HG03045 (cell line): ENCODE data around the gene GGA2.
"Not testable (repeated sequence)": the region's sequence is repeated elsewhere in the genome, so short reads cannot be mapped to it uniquely, and the experiment has no call there.

Experiments
- ATAC-seq: cut with Tn5 transposase; IDR thresholded peaks from one replicate; pipeline ENCODE4 v1.9.1; 2021; ENCODE audit warnings: mild to moderate bottlenecking, moderate library complexity; ENCODE audit not compliant: unreplicated experiment

The GGA2 gene, protein sequence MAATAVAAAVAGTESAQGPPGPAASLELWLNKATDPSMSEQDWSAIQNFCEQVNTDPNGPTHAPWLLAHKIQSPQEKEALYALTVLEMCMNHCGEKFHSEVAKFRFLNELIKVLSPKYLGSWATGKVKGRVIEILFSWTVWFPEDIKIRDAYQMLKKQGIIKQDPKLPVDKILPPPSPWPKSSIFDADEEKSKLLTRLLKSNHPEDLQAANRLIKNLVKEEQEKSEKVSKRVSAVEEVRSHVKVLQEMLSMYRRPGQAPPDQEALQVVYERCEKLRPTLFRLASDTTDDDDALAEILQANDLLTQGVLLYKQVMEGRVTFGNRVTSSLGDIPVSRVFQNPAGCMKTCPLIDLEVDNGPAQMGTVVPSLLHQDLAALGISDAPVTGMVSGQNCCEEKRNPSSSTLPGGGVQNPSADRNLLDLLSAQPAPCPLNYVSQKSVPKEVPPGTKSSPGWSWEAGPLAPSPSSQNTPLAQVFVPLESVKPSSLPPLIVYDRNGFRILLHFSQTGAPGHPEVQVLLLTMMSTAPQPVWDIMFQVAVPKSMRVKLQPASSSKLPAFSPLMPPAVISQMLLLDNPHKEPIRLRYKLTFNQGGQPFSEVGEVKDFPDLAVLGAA

DNA sequence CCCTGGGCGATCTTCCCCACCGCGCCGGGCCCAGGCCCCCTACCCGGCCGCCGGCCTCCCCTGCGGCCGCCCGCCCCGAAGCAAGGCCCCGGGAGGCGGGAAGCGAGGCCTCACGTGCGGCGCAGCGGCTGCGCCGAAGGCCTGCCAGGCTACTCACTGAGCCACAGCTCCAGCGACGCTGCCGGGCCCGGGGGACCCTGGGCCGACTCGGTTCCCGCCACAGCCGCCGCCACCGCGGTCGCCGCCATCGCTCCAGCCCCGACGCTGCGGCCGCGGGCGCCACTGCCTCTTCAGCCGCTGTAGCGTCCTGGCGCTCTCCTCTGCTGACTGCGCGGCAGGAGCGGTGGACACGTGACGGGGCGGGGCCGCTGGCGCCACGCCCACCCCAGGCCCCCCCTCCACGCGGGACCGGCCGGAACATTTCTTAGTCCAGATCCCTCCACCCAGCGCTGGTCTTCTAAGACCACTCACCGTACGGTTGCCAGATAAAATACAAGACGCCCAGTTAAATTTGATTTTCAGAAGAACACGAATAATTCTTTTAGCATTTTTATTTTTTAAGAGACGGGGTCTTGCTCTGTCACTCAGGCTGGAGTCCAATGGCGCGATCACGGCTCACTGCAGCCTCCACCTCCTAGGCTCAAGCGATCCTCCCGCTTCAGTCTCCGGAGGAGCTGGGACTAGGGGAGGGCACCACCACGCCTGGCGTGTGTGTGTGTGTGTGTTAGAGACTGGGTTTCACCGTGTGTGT, at the start of gene GGA2:
Gene GGA2, minus strand, starts transcription at position 331 of the 751 bp plus-strand sequence. Its CDS starts 83 bp downstream, at position 248.
- peak; percentile 75 for ATAC-seq

DNA sequence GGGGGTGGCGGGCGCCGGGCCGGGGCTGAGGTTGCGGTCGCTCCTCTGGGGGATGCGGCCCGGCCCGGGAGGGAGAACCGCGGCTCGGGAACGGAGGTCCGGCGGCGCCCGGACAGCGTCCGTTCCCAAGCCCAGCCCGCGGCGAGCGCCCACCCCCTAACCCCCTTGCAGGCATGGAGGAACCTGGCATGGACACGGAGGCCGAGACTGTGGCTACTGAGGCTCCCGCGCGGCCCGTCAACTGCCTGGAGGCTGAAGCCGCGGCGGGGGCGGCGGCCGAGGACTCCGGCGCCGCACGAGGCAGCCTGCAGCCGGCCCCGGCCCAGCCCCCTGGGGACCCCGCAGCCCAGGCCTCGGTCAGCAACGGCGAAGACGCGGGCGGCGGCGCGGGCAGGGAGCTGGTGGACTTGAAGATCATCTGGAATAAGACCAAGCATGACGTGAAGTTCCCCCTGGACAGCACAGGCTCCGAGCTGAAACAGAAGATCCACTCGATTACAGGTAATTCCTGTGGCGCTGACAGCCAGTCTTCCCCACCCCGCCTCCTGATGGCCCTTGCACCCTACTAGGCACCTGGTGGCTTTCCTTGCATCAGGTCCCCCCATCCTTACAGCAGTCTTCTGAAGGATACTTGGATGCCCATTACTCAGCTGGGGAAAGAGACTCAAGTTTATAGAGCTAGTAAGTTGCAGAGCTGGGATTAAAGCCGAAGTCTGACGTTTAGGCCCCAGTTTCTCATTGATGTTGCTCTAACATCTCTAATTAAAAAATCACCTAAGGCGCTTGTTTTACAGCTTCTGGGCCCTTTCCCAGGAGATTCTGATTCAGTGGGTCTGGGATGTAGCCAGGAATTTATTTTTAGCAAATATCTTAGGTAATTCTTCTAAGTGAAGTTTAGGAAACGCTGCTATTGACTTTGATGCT, 47.7 kb upstream of the GGA2 start:
- no peak for ATAC-seq

- ATAC-seq: peak; percentile 90
Measured at GRCh38 chr16:23556881-23557778, 46.8 kb upstream of the GGA2 start, which contains the start of the genes EARS2 and UBFD1. TSS of gene EARS2 (minus strand) at chr16:23557350. CDS start at chr16:23557343, 7 bp downstream. TSS of gene UBFD1 (plus strand) at chr16:23557727. CDS start at chr16:23557743, 16 bp downstream.

GRCh38 chr16:23554536-23554935, 44.2 kb upstream of the GGA2 start:
- ATAC-seq: no peak

DNA sequence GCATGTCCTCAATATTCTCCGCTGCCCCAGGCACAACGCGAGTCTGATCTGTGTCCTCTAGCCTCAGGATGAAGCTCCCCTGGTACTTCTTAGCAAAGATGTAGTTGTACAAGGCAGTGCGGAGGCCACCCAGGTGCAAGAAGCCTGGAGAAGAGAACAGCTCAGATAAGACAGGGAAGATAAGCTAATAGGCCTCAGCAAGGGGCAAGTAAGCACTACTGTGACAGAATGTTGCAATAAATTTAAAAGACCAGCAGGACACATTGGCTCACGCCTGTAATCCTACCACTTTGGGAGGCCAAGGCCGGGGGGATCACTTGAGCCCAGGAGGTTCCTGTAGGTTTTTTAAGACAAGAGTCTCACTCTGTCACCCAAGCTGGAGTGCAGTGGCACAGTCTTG, 41.9 kb upstream of the GGA2 start:
- no peak for ATAC-seq

- no peak for ATAC-seq
Measured at GRCh38 chr16:23549938-23550337, 39.6 kb upstream of the GGA2 start.

GRCh38 chr16:23544436-23544835, 34.1 kb upstream of the GGA2 start:
- no peak for ATAC-seq

- ATAC-seq: not testable (repeated sequence)
Measured at GRCh38 chr16:23540817-23541178, 30.5 kb upstream of the GGA2 start.

DNA sequence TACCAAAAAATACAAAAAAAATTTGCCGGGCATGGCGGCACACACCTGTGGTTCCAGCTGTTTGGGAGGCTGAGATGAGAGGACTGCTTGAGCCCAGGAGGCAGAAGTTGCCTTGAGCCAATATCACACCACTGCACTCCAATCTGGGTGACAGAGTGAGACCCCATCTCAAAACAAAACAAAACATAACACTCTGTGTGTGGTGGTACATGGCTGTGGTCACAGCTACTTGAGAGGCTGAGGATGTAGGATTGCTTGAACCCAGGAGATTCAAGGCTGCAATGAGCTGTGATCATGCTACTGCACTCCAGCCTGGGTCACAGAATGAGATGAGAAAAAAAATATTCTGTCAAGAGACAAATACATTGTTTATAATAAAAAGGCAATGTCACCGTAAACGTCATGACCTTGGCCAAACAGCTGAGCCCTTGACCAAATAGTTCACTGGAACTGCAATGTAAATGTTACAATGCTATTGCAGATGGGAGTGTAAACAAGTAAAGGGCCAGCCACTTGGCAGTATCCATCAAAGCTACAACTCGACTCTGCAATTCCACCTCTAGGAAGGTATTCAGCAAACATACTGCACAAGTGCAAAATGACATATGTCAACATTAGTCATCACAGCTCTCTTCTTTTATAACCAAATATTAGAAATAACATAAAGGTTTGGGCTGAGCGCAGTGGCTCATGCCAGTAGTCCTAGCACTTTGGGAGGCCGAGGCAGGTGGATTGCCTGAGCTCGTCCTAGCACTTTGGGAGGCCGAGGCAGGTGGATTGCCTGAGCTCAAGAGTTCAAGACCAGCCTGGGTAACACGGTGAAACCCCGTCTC, 29.9 kb upstream of the GGA2 start:
- ATAC-seq: no peak

GRCh38 chr16:23538919-23539278, 28.6 kb upstream of the GGA2 start:
- no peak for ATAC-seq

DNA sequence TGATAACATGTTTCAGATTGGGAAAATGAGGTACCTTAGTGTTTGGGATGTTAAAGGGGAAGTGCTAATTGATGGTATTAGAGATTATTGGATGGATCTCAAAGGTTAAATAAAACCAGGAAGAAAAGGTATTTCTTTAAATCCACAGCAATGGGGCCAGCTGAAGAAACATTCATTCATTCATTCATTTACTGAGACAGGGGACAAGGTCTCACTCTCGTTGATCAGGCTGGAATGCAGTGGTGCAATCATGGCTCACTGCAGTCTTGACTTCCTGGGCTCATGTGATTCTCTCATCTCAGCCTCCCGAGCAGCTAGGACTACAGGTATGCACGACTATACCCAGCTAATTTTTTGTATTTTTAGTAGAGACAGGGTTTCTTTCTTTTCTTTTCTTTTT, 27.1 kb upstream of the GGA2 start:
- no peak for ATAC-seq

GRCh38 chr16:23535901-23536300, 25.6 kb upstream of the GGA2 start:
- ATAC-seq: no peak

GRCh38 chr16:23534868-23535860, 24.9 kb upstream of the GGA2 start:
- no peak for ATAC-seq

GRCh38 chr16:23532448-23532847, 22.2 kb upstream of the GGA2 start:
- no peak for ATAC-seq

GRCh38 chr16:23530062-23530461, 19.8 kb upstream of the GGA2 start:
- ATAC-seq: no peak

- ATAC-seq: no peak
Measured at GRCh38 chr16:23528644-23529310, 18.5 kb upstream of the GGA2 start.
